Astrocyte of the spinal cord (primary cell): ENCODE data around the gene FUCA1.

Experiments used
- DNase-seq: peaks from one replicate; pipeline ENCODE4 v3.0.0; 2011; ENCODE audit warnings: low read depth, low spot score
- H3K4me3 ChIP-seq: 2 replicates; pipeline ENCODE4 v1.5.1; 2011; ENCODE audit warnings: low read depth, mild to moderate bottlenecking, low read length, moderate library complexity
- in situ Hi-C: cut with HindIII; loops from 2 replicates; pipeline ENCODE4 v1.10.0; 2017; ENCODE audit warnings: low sequenced_read_pairs
- TF ChIP-seq, protein P1 (sequence below): IDR thresholded peaks from 2 replicates; pipeline ENCODE4 v1.5.1; 2012; ENCODE audit warnings: low read depth, mild to moderate bottlenecking, low read length, inconsistent platforms

Gene FUCA1

GRCh38 chr1:23816361-23816760 is 51.7 kb downstream of the FUCA1 start:
- TF ChIP-seq, protein P1, sequence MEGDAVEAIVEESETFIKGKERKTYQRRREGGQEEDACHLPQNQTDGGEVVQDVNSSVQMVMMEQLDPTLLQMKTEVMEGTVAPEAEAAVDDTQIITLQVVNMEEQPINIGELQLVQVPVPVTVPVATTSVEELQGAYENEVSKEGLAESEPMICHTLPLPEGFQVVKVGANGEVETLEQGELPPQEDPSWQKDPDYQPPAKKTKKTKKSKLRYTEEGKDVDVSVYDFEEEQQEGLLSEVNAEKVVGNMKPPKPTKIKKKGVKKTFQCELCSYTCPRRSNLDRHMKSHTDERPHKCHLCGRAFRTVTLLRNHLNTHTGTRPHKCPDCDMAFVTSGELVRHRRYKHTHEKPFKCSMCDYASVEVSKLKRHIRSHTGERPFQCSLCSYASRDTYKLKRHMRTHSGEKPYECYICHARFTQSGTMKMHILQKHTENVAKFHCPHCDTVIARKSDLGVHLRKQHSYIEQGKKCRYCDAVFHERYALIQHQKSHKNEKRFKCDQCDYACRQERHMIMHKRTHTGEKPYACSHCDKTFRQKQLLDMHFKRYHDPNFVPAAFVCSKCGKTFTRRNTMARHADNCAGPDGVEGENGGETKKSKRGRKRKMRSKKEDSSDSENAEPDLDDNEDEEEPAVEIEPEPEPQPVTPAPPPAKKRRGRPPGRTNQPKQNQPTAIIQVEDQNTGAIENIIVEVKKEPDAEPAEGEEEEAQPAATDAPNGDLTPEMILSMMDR: no peak
- DNase-seq: no peak
- no peak overlapping the region for H3K4me3 ChIP-seq
- in situ Hi-C loops: no loop called here

DNA sequence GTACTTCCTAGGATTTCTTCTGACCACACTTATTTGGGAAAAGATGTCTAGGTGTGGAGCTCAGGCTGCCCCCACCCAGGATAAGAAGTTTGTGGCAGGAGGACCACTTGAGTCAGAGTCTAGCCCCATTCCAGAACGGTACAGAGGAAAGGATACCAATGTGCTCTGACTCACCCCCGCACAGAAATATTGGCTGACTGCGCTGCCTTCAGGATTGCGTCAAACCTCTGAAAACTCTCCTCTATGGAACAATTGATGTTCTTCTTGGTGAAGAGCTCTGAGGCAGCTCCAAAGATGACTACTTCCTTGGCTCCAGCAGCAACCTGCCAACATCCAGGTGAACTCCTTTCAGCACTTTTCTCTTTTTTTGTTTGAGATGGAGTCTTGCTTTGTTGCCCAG is 54.1 kb downstream of the FUCA1 start:
- in situ Hi-C loops: no loop called here
- TF ChIP-seq, protein P1: no peak
- H3K4me3 ChIP-seq: no peak overlapping the region
- DNase-seq: no peak

- DNase-seq: no peak
- TF ChIP-seq, protein P1: peak; percentile 74
- H3K4me3 ChIP-seq: no peak overlapping the region
- in situ Hi-C loops: no loop called here
These were observed 57.1 kb downstream of the FUCA1 start for GRCh38 chr1:23810818-23811540.

GRCh38 chr1:23809751-23810171 is 58.3 kb downstream of the FUCA1 start:
- no peak overlapping the region for H3K4me3 ChIP-seq

DNA sequence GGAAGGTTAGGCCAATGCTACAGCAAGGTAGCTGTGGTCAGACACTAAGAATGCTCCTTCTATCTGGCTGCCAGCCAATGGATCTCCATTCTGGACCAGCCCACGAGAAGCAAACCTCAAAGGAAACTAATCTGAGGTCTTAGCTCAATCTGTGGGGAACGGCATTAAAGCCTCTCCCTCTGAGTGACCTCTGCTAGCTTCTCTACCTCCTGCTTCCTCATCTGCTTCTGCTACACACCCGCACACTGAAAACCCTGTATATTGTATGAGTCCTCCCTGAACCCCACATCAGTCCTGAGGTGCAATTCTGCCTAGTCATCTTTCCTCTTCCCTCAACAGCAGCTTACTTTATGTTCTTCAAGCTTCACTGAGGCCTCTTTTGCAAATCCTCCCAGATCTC is 60.6 kb downstream of the FUCA1 start:
- DNase-seq: no peak
- TF ChIP-seq, protein P1: no peak
- in situ Hi-C loops: no loop called here
- no peak overlapping the region for H3K4me3 ChIP-seq

More at GRCh38 chr1:23809751-23810171, 58.3 kb downstream of the FUCA1 start:
- TF ChIP-seq, protein P1: peak; percentile 88
- DNase-seq: peak; percentile 62
- in situ Hi-C loops: no loop called here

DNA sequence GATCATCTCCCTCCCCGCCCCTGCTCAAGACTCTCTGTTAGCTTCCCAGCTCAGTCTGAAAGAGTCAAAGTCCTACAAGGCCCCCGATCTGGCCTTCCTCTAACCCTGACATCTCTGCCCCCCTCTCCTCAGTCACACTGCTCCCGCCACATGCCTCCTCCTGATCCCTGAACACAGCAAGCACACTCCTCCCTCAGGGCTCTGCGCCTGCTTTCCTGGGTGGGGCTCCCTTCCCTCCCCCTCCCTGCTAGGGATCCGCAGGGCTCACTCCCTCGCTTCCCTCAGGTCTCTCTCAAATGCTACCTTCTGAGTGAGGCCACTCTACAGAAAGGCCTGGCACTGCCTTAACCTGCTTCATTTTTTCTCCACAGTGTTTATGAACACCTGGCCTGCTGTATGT is 61.8 kb downstream of the FUCA1 start:
- no peak overlapping the region for H3K4me3 ChIP-seq
- TF ChIP-seq, protein P1: no peak
- DNase-seq: no peak
- in situ Hi-C loops: no loop called here

- DNase-seq: no peak
- H3K4me3 ChIP-seq: no peak overlapping the region
- in situ Hi-C loops: no loop called here
- TF ChIP-seq, protein P1: no peak
These were observed 63.1 kb downstream of the FUCA1 start for GRCh38 chr1:23805025-23805424.
